ENCODE measurements around the gene CMIP.

DNA sequence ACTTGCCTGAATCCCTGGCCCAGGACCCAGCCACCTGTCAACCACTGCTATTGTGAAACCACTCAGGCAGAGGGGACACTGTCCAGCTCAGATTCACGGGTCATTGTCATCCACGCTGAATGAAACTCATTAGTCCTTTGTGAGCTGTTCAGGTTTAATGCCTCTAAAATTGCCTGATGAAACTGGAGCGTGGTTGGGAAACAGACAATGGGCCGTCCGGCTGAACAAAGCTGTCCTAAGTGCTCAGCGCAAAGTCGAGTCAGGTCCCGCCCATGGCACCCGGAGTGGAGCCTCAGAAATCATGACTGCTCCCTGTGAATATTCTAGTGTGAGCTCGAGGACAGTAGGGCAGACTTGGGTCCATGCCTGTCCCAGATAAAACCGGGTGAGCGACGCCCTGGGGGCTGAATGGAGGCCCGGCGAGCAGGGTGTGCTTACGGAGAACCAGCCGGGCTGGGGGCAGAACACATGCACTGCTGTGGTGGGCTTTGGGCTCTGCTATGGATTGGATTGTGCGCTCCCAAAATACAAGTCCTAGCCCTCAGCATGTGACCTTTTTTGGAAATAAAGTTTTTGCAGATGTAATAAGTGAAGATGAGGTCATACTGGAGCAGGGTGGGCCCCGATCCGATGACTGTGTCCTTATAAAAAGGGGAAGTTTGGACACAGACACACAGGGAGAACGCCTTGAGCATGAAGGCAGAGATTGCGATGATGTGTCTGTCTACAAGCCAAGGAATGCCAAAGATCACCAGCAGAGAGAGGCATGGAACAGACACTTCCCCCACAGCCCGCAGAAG is 12.9 kb upstream of the CMIP start:
- TF ChIP-seq, protein P1, sequence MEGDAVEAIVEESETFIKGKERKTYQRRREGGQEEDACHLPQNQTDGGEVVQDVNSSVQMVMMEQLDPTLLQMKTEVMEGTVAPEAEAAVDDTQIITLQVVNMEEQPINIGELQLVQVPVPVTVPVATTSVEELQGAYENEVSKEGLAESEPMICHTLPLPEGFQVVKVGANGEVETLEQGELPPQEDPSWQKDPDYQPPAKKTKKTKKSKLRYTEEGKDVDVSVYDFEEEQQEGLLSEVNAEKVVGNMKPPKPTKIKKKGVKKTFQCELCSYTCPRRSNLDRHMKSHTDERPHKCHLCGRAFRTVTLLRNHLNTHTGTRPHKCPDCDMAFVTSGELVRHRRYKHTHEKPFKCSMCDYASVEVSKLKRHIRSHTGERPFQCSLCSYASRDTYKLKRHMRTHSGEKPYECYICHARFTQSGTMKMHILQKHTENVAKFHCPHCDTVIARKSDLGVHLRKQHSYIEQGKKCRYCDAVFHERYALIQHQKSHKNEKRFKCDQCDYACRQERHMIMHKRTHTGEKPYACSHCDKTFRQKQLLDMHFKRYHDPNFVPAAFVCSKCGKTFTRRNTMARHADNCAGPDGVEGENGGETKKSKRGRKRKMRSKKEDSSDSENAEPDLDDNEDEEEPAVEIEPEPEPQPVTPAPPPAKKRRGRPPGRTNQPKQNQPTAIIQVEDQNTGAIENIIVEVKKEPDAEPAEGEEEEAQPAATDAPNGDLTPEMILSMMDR (conservative IDR thresholded peaks at IDR 0.05; ENCODE audit: low read length): no peak
- TF ChIP-seq EZH2phosphoT487 (IDR thresholded peaks at IDR 0.05; ENCODE audit: borderline replicate concordance): no peak

All from Loucy (cell line).